ENCODE data around the gene GRK5.
"Not testable (repeated sequence)": the region's sequence is repeated elsewhere in the genome, so short reads cannot be mapped to it uniquely, and the experiment has no call there.

GRK5 gene

DNA sequence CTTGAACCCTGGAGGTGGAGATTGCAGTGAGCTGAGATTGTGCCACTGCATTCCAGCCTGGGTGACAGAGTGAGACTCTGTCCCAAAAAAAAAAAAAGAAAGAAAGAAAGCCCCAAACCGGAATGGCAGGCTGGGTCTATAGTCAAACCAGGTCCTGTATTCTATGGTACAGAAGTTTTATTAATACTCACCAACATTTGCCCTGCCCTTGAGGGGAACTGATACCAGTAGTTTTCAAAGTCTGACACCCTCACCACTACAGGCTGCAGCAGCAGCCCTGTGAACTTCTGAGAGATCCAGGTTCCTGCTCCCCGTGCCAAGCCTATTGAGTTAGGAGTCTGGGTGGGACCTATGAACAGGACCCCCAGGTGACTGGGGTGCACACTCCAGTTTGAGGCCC lies 254.6 kb downstream of the GRK5 start:
- TF ChIP-seq CTCF (IDR thresholded peaks at IDR 0.05; ENCODE audit: low read length, missing control alignments): no peak
- DNase-seq (ENCODE audit: low read depth): no peak

DNA sequence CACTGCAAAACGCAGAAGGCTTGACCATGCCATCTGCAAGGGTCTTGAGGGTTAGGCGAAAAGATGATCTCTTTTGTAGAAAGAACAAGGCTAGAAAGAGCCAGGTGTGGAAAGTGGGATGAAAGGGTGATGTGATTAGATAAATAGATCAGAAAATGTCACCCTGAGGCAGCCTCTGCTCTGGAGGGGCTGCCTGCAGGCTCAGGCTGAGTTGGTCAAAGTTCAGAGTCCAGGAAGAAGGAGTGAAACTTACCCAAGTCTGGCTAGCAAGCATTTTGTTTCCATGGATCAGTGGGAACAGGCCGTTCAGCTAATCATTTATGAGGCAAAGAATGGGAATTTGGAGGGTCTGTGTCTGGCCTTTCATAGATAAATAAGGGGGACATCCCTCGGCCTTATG lies 255.4 kb downstream of the GRK5 start:
- DNase-seq (ENCODE audit: low read depth): no peak
- H3K4me3 ChIP-seq (replicated peaks; ENCODE audit: low read depth, low read length): no peak overlapping the region
- no peak for TF ChIP-seq CTCF (IDR thresholded peaks at IDR 0.05; ENCODE audit: low read length, missing control alignments)

More for the DNA sequence above, 254.6 kb downstream of the GRK5 start:
- H3K4me3 ChIP-seq (replicated peaks; ENCODE audit: low read depth, low read length): no peak overlapping the region

DNA sequence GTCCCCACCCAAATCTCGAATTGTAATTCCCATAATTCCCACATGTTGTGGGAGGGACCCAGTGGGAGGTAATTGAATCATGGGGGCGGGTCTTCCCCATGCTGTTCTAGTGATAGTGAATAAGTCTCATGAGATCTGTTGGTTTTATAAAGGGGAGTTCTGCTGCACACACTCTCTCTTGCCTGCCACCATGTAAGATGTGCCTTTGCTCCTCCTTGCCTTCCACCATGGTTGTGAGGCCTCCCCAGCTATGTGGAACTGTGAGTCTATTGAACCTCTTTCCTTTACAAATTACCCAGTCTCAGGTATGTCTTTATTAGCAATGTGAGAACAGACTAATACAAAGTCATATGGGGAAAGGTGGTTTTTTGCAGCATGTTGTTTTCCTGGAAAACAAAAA lies 255.8 kb downstream of the GRK5 start:
- H3K4me3 ChIP-seq (replicated peaks; ENCODE audit: low read depth, low read length); DNase-seq (ENCODE audit: low read depth): not testable (repeated sequence)

DNA sequence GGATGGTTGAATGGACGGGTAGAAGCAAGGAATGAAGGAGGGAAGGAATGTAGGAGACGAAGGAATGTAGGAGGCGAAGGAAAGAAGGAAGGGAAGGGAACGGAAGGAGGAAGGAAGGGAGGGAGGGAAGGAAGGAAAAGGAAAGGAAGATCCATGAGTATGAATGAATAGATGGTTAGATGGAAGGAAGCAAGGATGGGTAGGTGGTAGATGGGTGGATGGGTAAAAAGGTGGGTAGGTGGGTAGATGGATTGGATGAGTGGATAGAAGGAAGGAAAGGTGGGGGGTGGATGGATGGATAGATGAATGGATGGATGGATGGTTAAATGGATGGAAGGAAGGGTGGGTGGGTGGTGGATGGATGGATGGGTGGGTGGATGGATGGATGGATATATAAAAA lies 257.7 kb downstream of the GRK5 start:
- TF ChIP-seq CTCF (IDR thresholded peaks at IDR 0.05; ENCODE audit: low read length, missing control alignments): no peak
- H3K4me3 ChIP-seq (replicated peaks; ENCODE audit: low read depth, low read length): no peak overlapping the region
- DNase-seq (ENCODE audit: low read depth): no peak

DNA sequence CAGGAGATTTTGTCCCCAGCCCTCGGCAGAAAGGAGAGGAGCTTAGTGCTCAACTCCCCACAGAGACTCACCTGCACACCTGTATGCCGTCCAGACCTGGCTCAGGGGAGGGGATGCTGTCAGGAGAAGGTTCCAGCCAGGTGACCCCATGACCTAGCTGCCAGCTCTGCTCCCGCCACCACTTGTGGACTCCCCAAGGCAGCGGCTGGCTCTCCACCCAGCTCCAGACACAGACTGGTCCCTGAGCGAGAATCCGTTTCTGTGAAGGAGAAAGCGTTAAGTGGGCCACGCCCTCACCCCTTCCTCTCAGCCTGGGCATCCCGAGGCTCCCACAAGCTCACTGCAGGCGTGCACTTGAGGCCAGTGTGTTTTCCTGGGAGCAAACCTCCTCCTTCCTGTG lies 258.7 kb downstream of the GRK5 start:
- no peak for TF ChIP-seq CTCF (IDR thresholded peaks at IDR 0.05; ENCODE audit: low read length, missing control alignments)
- H3K4me3 ChIP-seq (replicated peaks; ENCODE audit: low read depth, low read length): no peak overlapping the region
- DNase-seq (ENCODE audit: low read depth): no peak

- no peak for DNase-seq (ENCODE audit: low read depth)
- TF ChIP-seq CTCF (IDR thresholded peaks at IDR 0.05; ENCODE audit: low read length, missing control alignments): no peak
- no peak overlapping the region for H3K4me3 ChIP-seq (replicated peaks; ENCODE audit: low read depth, low read length)
Observed at GRCh38 chr10:119466655-119467054, 259.3 kb downstream of the GRK5 start.

DNA sequence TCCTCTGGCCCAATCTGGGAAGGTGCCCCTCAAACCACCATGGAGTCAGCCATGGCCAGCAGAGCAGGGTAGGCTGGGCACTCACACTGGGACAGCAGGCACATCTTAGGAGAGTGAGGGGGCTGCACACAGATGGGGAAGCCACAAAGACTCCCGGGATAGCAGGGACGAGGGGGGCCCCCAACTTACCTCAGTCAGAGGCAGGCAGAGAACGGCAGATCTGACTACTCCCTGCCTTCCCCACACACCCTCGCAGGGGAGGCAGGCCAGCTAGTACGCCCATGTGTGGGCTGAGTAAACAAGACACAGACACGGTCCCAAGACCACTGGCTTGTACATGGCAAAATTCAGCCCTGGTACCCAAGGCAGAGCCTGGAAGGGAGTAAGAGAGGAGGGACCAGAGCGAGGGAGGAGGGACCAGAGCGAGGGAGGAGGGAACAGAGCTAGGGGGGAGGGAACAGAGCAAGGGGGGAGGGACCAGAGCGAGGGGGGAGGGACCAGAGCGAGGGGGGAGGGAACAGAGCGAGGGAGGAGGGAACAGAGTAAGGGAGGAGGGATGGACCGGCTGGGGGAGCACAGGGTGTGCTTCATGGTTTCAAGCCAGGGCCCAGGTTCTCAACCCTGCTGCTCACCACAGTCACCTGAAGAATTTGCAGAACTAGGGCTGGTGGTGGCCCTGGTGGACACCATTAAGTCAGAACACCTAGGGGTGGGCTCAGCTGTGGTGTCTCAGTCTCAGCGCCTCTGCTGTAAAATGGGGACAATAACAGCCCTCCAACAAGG lies 261.4 kb downstream of the GRK5 start:
- H3K4me3 ChIP-seq (replicated peaks; ENCODE audit: low read depth, low read length): no peak overlapping the region
- no peak for DNase-seq (ENCODE audit: low read depth)
- TF ChIP-seq CTCF (IDR thresholded peaks at IDR 0.05; ENCODE audit: low read length, missing control alignments): no peak

Measured in fibroblast of pulmonary artery (primary cell).